ENCODE measurements around the gene DALRD3.

- TF ChIP-seq CTCF (IDR thresholded peaks at IDR 0.05): no peak
- TF ChIP-seq EZH2 (IDR thresholded peaks at IDR 0.05): no peak
Observed at GRCh38 chr3:48982016-48982415, 36.4 kb downstream of the DALRD3 start.
